NCI-H82 treated with DMSO at 0.1 percent for 48 hours (cell line): Measurements from ENCODE around the gene SPTBN5.

Experiments
- DNase-seq: peaks from one replicate; lab custom pipeline; 2025; ENCODE audit not compliant: unreplicated experiment; lab: John Stamatoyannopoulos, UW

Gene SPTBN5

DNA sequence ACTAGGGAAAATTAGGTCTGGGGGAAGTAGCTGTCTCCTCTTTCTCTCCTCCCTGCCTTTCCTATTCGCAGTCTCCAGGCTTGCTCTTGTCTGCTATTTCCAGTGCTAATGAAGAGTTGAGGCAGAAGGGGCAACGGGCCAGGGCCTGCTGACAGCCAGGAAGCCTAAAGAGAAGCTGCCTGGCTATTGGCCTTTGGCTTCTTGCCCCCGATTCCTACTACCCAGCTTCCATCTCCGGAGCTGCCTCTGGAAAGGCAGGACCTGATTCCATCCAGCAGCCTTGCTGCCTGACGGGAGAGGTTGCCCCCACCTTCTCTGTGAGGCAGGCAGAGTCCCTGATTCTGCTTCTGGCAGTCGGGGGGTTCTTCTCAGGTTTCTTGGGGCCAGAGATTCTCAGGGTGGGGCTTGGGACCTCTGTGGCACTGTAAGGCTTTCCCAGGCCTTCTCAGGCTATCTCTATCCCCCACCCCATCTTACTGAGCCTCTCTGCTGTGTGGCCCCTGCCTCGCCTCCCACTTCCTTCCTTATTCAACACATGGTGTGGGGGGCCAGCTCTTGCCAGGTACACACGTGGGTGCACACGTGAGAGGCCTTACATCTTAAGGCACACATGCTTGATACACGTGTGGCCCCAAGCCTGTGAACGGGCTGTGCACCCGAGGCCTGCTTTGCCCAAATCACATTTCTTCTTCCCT is 84.2 kb downstream of the SPTBN5 start:
- no peak for DNase-seq

DNA sequence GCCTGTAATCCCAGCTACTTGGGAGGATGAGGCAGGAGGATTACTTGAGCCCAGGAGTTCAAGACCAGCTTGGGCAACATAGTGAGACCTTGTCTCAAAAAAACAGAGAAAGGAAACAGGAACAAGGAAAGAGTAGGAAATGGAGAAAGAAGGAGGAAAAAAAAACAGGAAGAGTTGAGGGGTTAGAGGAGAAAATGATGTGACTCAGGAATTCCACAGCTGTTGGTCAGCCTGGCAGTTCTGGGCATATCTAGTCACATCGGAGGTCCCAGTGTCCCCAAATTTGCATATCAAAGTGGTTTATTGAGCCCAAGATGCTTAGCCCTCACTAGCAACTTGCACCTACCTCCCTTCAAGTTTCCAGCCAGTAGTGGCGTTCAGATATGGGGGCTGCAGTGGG is 84.7 kb downstream of the SPTBN5 start:
- DNase-seq: no peak

DNA sequence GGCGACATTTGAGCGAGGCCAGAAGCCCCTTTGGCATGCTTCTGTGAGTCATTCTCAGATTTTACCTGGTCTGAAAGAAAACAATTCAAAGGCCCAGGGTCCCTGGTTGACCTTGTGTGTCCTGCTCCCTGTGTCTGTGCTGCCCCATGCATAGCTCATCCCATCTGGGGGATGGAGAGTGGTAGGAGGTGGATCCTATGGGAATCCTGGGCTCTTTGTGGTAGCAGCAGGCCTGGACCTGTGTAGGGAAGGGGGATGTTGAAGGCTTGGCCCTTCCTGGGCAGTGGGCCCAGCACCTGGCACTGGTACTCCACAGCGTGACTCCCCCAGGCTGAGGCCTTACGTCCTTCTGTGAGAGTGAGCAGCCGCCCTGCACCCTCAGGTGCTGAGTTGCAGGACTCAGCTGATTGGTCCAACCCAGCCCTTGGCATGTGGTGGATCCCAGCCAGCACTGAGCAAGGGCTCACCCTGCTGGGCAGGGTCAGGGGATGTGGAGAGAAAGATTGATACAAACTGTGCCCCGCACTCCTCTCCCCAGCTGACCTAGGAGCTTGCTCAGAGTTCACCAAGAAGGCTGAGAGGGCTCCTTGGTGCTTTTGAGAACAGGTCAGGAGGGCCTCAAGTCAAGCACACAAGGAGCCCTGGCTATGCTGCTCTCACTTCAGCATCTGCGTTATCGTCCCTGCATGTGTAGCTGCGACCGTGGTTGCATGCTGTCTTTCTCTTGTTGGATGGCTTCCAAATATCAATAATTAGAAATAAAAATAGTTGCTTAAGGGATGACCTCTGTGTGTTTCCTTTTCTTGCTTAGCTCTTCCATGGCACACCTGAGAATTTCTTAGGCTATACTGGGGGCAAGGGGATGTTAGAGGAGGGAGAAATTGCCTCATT is 87.3 kb downstream of the SPTBN5 start:
- DNase-seq: no peak

DNA sequence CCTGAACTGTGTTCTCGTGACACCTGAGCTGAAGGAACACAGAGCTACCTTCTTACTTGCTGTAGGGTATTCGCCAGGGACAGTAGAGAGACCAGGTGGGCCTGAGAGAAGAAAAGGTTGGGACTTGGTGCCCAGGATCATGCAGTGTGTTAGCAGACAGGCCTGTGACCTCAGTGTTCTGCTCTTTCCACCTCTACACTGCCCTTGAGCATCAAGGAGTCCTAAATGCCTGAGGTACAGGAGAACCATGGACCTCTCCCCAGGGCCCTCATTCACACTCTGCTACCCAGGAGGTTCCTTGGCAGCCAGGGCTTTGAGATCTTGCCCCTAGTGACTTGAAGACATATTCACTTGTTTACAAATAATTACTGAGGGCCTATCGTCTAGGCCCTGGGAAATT is 88.1 kb downstream of the SPTBN5 start:
- no peak for DNase-seq

DNA sequence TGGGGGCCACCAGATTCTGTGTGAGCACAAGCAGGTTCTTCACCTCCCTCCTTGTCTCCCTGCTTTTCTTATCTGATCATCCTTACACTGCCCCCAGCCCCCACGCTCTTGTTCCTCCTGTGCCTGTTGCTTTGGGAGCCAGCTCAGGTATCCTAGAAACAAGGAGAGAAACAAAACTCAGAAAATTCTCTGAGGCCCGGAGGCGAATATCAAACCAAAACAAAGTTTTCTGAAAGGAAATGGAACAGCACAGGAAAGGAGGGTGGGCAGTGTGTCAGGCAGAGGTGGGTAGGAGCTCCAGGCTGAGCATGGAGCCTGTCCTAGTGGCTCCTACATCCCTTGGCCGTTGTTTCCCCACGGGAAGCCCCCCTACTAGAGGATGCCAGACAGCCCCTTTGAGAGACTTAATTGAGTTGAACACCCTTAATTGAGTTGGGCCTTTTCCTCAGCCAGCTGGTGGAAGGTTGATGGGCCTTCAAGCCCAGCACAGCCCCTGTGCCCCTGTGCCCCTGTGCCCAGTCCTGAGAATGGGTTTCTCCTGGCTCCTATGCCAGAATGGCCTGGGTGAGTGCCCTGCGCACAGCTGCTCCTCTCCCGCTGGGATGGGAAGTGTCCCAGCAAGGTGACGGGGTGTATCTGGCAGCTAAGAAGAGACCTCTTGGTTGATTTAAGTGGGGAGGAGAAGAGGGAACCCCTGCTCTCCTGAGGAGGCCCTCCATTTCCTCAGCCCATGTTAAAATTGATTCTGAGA is 88.8 kb downstream of the SPTBN5 start:
- DNase-seq: no peak

DNA sequence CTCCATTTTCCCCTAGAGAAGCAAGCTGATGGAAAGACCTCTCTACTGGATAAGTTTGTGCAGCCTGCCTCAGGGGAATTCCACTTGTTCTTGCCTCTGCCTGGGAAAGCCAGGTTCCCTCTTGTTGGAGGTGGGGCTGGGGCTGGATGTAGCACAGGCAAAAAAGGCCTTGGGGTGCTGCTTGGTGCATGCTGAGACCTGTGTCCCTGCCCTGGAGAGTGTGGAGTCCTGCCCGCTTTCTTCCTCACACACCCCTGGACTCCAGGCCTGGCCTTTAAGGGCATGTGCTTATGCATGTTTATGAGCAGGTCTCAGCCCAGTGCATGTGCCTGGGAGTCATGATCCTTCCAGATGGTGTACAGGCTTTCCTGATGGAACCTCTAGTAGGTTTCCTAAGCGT is 89.5 kb downstream of the SPTBN5 start:
- no peak for DNase-seq

DNA sequence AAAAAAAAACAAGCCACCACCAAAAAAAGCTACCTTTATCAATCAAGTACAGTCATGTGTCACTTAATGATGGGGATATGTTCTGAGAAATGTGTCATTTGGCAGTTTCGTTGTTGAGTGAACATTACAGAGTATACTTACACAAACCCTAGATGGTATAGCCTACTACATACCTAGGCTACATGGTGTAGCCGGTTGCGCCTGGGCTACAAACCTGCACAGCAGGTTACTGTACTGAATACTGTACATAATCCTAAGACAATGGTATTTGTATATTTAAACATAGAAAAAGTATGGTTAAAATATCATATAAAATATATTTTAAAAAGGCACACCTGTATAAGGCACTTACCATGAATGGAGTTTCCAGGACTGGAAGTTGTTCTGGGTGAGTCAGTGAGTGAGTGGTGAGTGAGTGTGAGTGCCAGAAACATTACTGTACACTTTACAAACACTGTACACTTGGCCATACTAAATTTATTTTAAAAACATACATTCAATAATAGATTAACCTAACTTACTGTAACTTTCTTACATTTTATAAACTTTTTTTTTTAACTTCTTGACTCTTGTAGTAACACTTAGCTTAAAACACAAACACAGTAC is 91.9 kb downstream of the SPTBN5 start:
- DNase-seq: no peak

DNA sequence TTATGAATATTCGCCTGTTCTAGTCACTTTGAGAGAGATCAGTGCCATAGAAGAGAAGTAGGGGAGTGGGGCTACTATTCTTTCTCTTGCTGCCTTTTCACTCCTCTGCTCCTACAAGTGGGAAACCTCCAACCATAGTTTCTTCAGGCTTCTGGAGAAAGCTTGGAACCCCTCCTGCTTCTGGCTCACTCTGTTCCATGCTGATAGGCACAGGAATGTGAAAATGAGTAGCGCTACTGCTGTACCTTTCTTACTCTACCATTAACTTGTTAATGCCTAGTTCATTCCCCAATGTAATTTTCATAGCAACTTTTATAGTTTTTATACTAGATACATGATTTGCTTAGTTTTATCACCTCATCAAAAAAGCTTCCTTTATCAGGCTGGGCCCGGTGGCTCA is 92.7 kb downstream of the SPTBN5 start:
- no peak for DNase-seq

DNA sequence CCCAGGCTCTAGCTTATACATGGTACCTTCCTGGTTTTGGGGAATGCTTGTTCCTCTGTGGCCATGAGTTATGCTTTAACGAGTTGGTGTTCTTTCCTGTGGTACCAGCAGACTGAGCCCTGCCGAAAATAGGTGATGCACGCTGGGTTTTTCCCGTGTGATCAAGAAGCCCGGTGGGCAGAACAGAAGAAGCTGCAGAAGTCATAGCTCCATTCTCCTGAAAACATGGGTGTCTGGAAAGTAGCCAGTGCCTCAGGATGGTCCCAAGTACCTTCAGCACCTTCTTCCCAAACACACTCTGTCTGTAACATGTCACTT is 94.4 kb downstream of the SPTBN5 start:
- DNase-seq: no peak

DNA sequence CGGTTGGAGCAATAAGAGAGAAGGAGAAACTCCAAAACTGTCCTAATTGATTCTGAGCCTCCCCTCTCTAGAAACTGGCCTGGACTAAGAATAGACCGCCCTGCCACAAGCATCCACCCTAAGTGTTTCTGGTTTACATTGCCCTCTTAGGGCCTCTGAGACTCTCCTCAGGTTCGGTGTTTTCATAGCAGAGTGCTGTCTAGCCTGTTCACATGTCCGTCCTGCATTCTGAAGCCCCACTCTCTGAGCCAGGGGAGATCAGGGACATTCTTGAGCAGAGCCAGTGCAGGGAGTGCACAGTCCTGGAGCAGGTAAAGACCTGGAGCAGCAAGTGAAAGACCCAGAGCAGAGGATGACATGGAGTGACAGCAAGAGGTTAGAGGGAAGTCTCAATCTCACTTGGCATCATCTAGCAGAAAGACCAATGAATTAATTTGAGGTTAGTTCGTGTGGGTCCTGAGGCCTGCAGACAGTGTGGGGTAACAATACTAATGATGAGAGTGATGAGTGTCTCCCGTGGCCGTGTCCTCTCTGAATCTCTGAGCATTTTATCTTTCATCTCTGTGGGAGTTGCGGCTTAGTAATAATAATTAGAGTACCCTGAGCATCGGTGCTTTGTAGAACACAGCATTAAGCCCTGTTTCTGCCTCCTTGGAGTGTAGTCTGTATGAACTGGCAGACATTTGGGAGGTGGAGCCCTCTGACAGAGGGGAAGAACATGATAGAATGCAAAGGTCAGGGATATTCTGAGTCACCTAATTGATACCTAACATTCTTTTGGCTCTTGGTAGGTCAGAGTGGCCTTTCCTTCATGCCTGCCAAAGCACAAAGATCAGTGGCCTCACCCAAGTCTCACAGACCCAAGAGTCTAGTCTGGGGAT is 95.0 kb downstream of the SPTBN5 start:
- no peak for DNase-seq
